ENCODE data around the gene COG5.
A peak's percentile ranks its signal among the peaks of the same experiment; 100 is the strongest.

The COG5 gene

DNA sequence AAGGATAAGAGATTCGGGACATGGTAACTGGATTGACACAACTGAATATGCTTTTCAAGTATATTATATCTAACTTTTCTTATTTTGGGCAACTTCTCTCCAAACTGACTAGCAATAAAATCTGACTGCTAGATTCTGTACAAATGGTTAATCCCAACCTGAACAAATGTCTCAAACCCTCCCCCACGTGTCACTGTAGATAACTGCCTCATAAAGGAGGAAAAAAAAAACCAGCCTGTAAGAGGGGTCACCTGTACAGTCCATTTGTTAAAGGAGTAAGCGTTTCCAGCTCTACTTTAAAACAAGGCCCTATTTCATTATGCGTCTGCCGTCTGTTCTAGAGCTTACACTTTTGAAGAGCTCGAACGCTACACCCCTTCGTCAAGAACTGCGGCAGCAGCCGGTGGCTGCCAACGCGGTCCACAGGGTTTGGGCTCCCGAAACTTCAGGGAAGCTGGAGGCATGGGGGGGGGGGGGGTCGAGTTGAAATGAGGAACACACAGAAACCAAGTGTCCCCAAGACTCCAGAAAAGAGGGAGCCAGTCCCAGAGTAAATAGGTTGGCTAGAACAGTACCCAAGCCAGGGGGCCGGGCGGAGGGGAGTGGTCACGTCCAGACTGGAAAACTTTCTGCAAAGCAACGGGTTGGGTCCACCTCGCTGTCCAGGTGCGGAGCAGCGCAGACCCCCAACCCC is 492 bp downstream of the COG5 start:
- H3K4me1 ChIP-seq (ENCODE audit: control insufficient read depth in 1 of 2, insufficient read depth in 1 of 2, low read depth in 1 of 2, low read length in 1 of 2), result peaks cover 18 to 20% of the 10 kb centered on the region in 2 experiments
- TF ChIP-seq, protein P1, sequence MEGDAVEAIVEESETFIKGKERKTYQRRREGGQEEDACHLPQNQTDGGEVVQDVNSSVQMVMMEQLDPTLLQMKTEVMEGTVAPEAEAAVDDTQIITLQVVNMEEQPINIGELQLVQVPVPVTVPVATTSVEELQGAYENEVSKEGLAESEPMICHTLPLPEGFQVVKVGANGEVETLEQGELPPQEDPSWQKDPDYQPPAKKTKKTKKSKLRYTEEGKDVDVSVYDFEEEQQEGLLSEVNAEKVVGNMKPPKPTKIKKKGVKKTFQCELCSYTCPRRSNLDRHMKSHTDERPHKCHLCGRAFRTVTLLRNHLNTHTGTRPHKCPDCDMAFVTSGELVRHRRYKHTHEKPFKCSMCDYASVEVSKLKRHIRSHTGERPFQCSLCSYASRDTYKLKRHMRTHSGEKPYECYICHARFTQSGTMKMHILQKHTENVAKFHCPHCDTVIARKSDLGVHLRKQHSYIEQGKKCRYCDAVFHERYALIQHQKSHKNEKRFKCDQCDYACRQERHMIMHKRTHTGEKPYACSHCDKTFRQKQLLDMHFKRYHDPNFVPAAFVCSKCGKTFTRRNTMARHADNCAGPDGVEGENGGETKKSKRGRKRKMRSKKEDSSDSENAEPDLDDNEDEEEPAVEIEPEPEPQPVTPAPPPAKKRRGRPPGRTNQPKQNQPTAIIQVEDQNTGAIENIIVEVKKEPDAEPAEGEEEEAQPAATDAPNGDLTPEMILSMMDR (IDR thresholded peaks at IDR 0.05), result no peak
- no peaks in the 10 kb centered on the region for H3K9me3 ChIP-seq
- peak overlapping the region; percentile 85 to 93 for H3K4me3 ChIP-seq (ENCODE audit: low read depth in 1 of 2, low read length in 1 of 2)
- no peaks in the 10 kb centered on the region for H3K27me3 ChIP-seq
- H3K36me3 ChIP-seq, result no peaks in the 10 kb centered on the region
- H3K27ac ChIP-seq, result peak overlapping the region; percentile 79

DNA sequence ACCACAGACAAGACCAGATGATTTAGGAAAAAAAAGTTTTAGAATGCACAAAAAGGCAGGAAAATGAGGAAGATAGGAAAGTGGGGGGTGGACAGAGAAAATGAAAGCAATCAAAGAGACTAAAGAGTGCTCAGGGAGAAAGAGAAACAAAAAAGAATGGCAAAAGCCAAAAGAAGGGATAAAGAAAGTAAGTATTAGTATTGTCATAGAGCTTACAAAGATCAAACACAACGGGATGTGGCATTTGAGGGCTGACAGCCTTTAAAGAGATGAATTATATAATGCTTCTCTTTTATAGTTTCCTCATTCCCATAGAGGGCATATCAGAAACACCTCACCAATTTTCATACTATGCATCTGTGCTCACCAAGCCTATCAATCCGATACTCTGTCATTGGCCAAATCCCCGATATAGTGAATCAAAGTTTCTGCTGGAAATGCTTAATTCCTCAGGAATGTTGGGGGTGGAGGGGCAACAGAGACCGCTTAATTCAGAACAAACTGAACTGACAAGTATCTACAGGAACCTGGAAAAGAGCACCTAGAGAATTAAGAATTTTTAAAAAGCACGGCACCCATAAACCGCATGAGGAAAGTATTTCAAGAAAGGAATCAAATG is 2.7 kb downstream of the COG5 start:
- Histone ChIP-seq H3K27me3 (no peaks in the 10 kb centered on the region), H3K4me3 (ENCODE audit: low read depth in 1 of 2, low read length in 1 of 2) (no peak overlapping the region), H3K27ac (no peak overlapping the region), H3K9me3 (no peaks in the 10 kb centered on the region), H3K4me1 (ENCODE audit: control insufficient read depth in 1 of 2, insufficient read depth in 1 of 2, low read depth in 1 of 2, low read length in 1 of 2) (peaks cover 18 to 20% of the 10 kb centered on the region in 2 experiments), H3K36me3 (peaks cover 12% of the 10 kb centered on the region)
- TF ChIP-seq, protein P1 (IDR thresholded peaks at IDR 0.05), result no peak

DNA sequence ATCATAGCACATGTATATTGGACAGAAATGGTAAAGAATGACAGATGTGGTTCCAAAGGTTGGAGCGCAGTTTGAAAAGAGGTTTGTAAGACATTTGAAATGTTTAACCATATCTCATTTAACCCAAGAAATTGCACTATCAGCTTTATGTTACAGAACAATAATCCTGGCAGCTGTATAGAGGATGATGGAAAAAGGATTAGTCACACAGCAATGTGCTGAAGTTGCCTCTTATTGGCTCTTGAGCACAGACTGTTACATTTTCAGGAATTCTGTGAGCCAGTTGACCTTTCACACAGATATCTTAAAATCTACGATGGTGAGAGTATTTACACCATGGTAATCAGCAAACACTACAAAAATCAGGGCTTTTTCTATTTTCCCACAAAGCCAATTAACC is 3.9 kb downstream of the COG5 start:
- H3K4me1 ChIP-seq (ENCODE audit: control insufficient read depth in 1 of 2, insufficient read depth in 1 of 2, low read depth in 1 of 2, low read length in 1 of 2), result peaks cover 18 to 20% of the 10 kb centered on the region in 2 experiments
- H3K27ac ChIP-seq, result no peak overlapping the region
- H3K36me3 ChIP-seq, result peaks cover 22% of the 10 kb centered on the region
- no peak overlapping the region for H3K4me3 ChIP-seq (ENCODE audit: low read depth in 1 of 2, low read length in 1 of 2)
- no peaks in the 10 kb centered on the region for H3K9me3 ChIP-seq
- TF ChIP-seq, protein P1 (IDR thresholded peaks at IDR 0.05), result no peak
- no peaks in the 10 kb centered on the region for H3K27me3 ChIP-seq

DNA sequence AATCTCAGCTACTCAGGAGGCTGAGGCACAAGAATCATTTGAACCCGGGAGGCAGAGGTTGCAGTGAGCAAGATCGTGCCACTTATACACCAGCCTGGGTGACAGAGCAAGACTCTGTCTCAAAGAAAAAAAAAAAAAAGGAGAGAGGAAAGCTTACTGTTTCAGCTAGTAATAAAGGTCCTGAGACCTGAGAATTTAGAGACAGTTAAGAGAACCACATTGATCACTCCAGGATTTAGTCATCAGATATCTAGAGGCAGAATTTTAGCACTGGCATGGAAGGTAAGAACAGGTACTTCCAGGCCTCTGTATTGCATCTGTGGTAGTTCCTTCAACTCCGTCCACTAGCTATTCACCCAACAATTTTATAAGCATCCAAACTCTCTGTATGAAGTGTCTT is 7.8 kb downstream of the COG5 start:
- Histone ChIP-seq H3K4me3 (ENCODE audit: low read depth in 1 of 2, low read length in 1 of 2) (no peak overlapping the region), H3K27me3 (no peaks in the 10 kb centered on the region), H3K27ac (no peak overlapping the region), H3K4me1 (ENCODE audit: control insufficient read depth in 1 of 2, insufficient read depth in 1 of 2, low read depth in 1 of 2, low read length in 1 of 2) (no peaks in the 10 kb centered on the region), H3K36me3 (peaks cover 39% of the 10 kb centered on the region), H3K9me3 (no peaks in the 10 kb centered on the region)
- TF ChIP-seq, protein P1 (IDR thresholded peaks at IDR 0.05), result no peak

DNA sequence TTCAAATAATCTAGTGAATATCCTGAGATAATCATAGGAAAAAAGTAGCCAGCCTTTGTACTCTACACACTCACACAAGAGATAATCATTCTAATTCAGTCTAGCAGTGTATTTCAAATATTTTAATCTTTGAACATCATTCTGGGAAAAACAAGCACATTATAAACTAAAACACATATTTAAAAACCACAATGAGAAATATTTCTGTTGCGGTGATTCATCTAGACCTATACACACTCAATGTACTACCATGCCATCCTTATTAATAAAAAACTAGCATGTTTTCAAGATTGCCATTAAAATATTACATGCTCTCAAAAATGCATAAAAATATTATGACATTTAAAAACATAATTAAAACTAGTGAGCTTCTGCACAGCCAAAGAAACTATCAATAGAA is 11.8 kb downstream of the COG5 start:
- no peaks in the 10 kb centered on the region for H3K9me3 ChIP-seq
- H3K27me3 ChIP-seq, result no peaks in the 10 kb centered on the region
- H3K36me3 ChIP-seq, result peaks cover 43% of the 10 kb centered on the region
- H3K4me1 ChIP-seq (ENCODE audit: control insufficient read depth in 1 of 2, insufficient read depth in 1 of 2, low read depth in 1 of 2, low read length in 1 of 2), result no peaks in the 10 kb centered on the region
- H3K27ac ChIP-seq, result no peak overlapping the region
- H3K4me3 ChIP-seq (ENCODE audit: low read depth in 1 of 2, low read length in 1 of 2), result no peak overlapping the region
- TF ChIP-seq, protein P1 (IDR thresholded peaks at IDR 0.05), result no peak

Data from neutrophil (primary cell).